ENCODE results near the gene BLVRA. TPM values are rescaled to one million over a fixed set of nuclear protein-coding genes. Genes with fewer than 3 reads are reported as not detected.

The BLVRA gene
- total RNA-seq, 1 experiment from 2014 or later = 2.0 TPM

DNA sequence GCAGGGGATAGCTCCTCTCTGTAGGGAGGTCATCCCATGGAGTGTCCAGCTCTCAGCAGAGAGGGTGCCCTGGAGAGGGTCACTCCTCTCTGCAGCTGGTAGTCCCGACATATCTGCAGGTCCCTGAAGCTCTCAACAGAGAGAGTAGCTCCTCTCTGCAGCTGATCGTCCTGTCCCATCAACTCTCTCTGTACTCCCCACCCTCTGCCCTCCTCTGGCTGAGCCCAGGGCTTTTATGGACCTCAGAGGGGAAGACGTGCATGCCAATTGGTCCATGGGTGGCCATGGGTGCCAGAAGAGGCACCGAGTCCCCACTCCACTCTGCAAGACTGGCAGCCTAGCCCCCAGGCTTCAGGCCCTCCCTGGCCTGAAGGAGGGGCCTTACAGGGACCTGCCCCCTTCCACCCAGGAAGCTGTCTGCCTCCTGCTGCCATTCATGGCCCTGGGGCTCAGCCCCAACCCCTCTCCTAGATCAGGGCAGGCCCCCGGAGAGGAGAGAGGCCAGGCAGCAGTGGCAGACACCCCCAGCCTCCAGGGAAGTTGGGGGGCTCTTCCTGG lies 9.0 kb upstream of the BLVRA start:
- DNase-seq (ENCODE audit: low spot score) = no peak

GRCh38 chr7:43750016-43750887 lies 8.2 kb upstream of the BLVRA start:
- no peak for DNase-seq (ENCODE audit: low spot score)

- no peak for DNase-seq (ENCODE audit: low spot score)
These were observed 6.1 kb upstream of the BLVRA start for GRCh38 chr7:43752411-43752810.

DNA sequence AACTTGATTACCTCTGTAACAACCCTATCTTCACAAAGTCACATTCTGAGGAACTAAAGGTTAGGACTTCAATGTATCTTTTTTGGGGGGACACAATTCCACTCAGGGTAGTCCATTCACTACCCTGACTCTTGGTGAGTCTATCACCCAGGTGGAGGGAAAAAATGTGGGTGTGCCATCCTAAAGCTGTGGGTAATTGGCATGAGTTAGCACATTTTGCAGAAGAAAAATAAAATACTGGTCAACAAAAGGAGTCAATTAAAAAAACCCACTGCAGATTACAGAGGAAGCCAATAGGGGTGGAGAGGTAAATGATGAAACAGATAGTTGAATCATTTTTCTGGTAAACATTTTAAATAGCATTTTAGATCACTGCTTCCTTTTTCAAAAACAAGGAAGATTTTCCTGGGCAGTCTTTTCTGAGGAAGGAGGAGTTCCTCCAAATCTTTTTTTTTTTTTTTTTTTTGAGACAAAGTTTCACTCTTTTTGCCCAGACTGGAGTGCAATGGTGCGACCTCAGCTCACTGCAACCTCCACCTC lies 5.1 kb upstream of the BLVRA start:
- DNase-seq (ENCODE audit: low spot score) = no peak

- DNase-seq (ENCODE audit: low spot score) = no peak
These were observed 4.6 kb upstream of the BLVRA start for GRCh38 chr7:43753843-43754242.

DNA sequence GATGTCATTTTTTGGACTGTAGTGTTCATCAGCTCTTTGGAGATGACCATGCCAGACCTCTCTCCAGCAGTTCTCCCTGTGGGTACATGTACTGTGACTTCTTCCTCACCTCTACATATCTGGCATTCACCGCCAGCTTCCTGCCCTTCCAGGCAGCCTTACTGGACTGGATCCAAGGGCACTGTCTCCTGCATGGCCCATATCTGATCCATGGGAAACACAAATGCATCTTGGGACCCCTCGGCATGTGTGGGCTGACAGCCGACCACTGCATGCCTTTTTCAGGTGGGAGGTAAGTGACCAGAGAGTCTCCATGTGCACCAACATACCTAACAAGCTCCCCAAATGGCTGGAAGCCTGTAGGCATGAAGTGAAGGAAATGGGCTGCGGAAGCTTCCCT lies 3.9 kb upstream of the BLVRA start:
- no peak for DNase-seq (ENCODE audit: low spot score)

- no peak for DNase-seq (ENCODE audit: low spot score)
These were observed 2.0 kb upstream of the BLVRA start for GRCh38 chr7:43756368-43757072.

GRCh38 chr7:43757073-43757720 lies 1.3 kb upstream of the BLVRA start:
- no peak for DNase-seq (ENCODE audit: low spot score)

DNA sequence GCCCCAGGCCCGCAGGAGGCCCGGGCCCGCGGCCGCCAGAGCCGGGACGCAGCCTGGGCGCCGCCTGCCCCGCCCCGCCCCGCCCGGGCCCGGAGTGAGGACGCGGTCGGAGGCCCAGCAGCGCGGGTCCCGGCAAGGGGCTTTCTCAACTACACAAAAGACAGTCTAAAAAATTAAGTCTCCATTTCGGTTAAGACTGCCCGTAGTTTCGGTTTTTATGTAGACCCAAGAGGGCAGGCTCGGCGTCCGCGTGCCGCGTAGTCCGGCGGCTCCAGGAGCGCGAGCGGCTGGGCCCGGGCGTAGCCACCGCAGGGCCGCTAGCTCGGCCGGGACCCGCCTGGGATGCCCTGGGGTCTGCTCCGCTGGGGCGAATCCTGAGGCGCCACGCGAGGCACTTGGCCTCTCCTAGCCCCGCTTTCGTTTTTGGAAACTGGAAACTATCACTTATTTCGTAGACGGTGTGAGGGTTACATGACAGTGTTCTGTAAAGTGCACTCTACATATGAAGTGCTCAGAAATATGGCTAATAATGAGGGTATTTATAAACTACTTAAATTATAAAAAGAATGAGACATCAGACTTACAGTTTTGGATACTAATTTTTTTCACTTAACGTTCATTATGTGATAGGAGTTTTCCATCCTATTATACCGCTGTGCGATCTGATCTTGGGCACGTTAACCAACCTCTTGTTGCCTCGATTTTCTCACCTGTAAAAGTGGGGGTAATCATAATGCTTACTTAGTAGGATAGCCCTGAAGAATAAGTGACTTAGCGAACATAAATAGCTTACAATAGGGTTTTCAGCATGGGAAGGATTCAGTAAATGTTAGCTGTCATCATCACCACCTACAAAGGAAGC lies 573 bp downstream of the BLVRA start:
- DNase-seq (ENCODE audit: low spot score) = no peak

DNA sequence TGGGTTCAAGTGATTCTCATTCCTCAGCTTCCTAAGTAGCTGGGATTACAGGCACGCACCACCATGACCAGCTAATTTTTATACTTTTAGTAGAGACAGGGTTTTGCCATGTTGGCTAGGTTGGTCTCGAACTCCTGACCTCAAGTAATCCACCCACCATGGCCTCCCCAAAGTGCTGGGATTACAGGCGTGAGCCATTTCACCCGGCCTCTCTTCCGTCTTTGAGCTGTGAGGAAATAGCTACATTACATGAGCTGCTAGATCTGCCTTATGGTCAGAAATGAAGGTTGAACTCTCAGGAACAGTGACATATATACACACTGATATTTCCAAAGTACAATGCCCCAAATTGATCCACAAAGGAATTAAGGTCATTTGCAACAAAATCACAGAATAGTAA lies 2.4 kb downstream of the BLVRA start:
- DNase-seq (ENCODE audit: low spot score) = no peak

DNA sequence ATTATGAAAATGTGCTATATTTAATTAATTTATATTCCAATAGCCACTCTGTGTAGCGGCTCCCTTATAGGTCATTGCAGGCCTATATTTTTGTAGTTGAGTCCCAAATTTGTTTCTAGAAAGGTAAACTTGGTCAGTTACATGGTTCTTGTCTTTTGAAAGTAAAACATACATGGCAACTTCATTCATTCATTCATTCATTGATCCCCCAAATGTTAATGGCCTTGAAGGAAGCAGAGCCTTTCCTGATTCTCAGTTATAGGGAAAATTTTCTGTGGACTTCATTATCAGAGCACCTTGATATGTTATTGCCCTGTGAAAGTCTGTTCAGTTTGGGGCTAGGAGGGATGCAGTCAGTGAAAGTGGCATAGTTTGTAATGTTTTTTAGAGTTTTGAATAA lies 2.9 kb downstream of the BLVRA start:
- no peak for DNase-seq (ENCODE audit: low spot score)

DNA sequence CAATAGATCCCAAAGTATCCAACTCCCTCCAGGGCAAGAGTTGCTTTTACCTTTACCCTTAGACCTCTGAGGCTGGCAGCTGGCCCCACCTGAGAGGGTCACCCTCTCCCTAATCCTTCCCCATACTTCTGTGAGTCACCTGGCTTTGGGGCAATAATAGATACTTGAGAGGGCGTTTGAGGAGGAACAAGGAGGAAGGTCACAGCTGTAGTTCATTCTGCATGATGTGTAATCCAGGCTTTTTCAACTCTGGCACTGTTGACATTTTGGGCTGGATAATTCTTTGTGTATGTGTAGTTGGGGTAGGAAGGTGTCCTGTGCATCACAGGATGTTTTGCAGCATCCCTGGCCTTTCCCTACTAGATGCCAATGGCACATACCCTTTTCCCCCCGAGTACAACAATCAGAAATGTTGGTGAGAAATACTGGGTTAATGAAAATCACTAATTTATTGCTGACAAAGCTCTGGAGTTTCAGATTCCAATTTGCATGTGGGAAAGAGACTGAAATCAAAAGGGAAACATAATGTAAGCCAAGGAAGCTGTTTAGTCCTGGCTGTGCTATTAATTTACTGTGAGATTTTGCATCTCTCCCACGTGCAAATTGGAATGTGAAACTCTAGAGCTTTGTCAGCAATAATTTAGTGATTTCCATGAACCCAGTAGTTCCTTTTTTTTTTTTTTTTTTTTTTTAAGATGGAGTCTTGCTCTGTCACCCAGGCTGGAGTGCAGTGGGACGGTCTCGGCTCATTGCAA lies 3.6 kb downstream of the BLVRA start:
- DNase-seq (ENCODE audit: low spot score) = no peak

DNA sequence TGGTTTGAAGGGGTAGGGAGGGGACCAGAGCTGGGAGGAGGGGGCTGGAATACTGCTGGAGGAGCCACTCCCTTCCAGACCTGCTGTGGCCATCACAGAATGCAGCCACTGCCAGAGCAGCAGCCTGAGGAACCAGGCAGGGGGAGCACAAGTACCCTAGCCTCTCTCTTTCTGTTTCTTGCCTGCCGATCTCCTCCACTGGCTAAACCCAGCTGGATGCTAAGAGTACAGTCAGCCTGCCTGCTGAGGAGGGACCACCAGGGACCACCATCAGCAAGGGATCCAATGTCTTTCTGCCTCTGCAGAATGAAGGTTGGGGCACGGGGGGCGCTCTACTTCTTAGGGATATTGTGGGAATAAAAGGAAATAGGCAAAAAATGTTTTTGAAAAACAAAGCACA lies 4.7 kb downstream of the BLVRA start:
- DNase-seq (ENCODE audit: low spot score) = no peak

- DNase-seq (ENCODE audit: low spot score) = peak; percentile 32
These were observed 5.7 kb downstream of the BLVRA start for GRCh38 chr7:43764039-43764761.

- DNase-seq (ENCODE audit: low spot score) = no peak
These were observed 6.5 kb downstream of the BLVRA start for GRCh38 chr7:43764807-43765491.

DNA sequence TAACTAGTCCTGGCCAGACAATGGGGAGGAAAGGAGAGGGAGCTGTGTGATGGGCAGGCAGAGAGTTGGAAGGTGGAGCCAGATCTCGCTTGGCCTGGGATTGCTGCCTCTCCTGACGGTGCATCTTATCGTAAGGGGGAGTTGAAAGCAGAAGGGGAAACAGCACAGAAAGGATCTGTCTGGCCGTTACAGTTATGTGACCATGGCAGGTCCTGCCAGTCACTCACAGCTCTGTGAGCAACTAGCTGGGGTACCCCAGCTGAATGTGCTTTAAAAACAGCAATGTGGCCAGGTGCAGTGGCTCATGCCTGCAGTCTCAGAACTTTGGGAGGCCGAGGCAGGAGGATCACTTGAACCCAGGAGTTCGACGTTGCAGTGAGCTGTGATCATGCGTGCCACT lies 8.1 kb downstream of the BLVRA start:
- no peak for DNase-seq (ENCODE audit: low spot score)

- no peak for DNase-seq (ENCODE audit: low spot score)
These were observed 8.8 kb downstream of the BLVRA start for GRCh38 chr7:43767311-43767710.

- no peak for DNase-seq (ENCODE audit: low spot score)
These were observed 9.9 kb downstream of the BLVRA start for GRCh38 chr7:43768201-43768886.
